Activated naive CD4-positive, alpha-beta T cell treated with anti-CD3 and anti-CD28 coated beads, Interleukin-2, amount 10 ng/mL, durations not matched to agents 7 days and 5 days (primary cell): ENCODE data around the gene FAM111A.
"Not testable (repeated sequence)": the region's sequence is repeated elsewhere in the genome, so short reads cannot be mapped to it uniquely, and the experiment has no call there.

Experiments
- CTCF ChIA-PET: fragments of 350-600 bp; sonication (Branson Sonifier 250); formaldehyde crosslinking; loops from one replicate; lab custom pipeline; 2021; ENCODE audit warnings: antibody characterized with exemption; lab: Charles Lee
- DNase-seq: peaks from one replicate; pipeline ENCODE4 v3.0.0-alpha.2; 2020
- H3K27ac Mint-ChIP-seq: one replicate; pipeline ENCODE4 v1.8.0; 2021; ENCODE audit warnings: mild to moderate bottlenecking, moderate library complexity, mixed read lengths
- H3K27me3 Mint-ChIP-seq: one replicate; pipeline ENCODE4 v1.8.0; 2021; ENCODE audit warnings: mild to moderate bottlenecking, mixed read lengths
- H3K36me3 Mint-ChIP-seq: one replicate; pipeline ENCODE4 v1.8.0; 2021; ENCODE audit warnings: mixed read lengths
- H3K4me1 Mint-ChIP-seq: one replicate; pipeline ENCODE4 v1.8.0; 2021; ENCODE audit warnings: mixed read lengths
- H3K4me3 Mint-ChIP-seq: one replicate; pipeline ENCODE4 v1.8.0; 2021; ENCODE audit warnings: mild to moderate bottlenecking, moderate library complexity, mixed read lengths
- H3K9me3 Mint-ChIP-seq: one replicate; pipeline ENCODE4 v1.8.0; 2021; ENCODE audit warnings: mixed read lengths

Gene FAM111A

GRCh38 chr11:59115553-59115952 is 27.1 kb upstream of the FAM111A start:
- Mint-ChIP-seq H3K27ac (no peak overlapping the region), H3K27me3 (no peaks in the 10 kb centered on the region), H3K36me3 (peaks cover 90% of the 10 kb centered on the region), H3K4me3 (no peak overlapping the region), H3K9me3 (peaks cover 29% of the 10 kb centered on the region), H3K4me1 (peaks cover 20% of the 10 kb centered on the region)
- CTCF ChIA-PET: no interaction called here
- no peak for DNase-seq

- H3K9me3 Mint-ChIP-seq: peaks cover 29% of the 10 kb centered on the region
- H3K4me3 Mint-ChIP-seq: no peak overlapping the region
- no peaks in the 10 kb centered on the region for H3K27me3 Mint-ChIP-seq
- H3K36me3 Mint-ChIP-seq: peaks cover 86% of the 10 kb centered on the region
- H3K27ac Mint-ChIP-seq: no peak overlapping the region
- CTCF ChIA-PET: no interaction called here
- H3K4me1 Mint-ChIP-seq: peaks cover 5% of the 10 kb centered on the region
- DNase-seq: no peak
Measured at GRCh38 chr11:59117774-59118173, 24.9 kb upstream of the FAM111A start.

GRCh38 chr11:59119826-59120225 is 22.8 kb upstream of the FAM111A start:
- no peak for DNase-seq
- peaks cover 40% of the 10 kb centered on the region for H3K9me3 Mint-ChIP-seq
- H3K4me3 Mint-ChIP-seq: no peak overlapping the region
- no peaks in the 10 kb centered on the region for H3K27me3 Mint-ChIP-seq
- H3K4me1 Mint-ChIP-seq: no peaks in the 10 kb centered on the region
- peaks cover 82% of the 10 kb centered on the region for H3K36me3 Mint-ChIP-seq
- H3K27ac Mint-ChIP-seq: no peak overlapping the region
- CTCF ChIA-PET: interaction anchor here (1.7 kb wide), 1 partner anchor 13 kb away, joined by 3 read pairs; no protein-coding TSS in a partner anchor

GRCh38 chr11:59135648-59136461 is 6.8 kb upstream of the FAM111A start:
- Mint-ChIP-seq H3K4me1 (peaks cover 17% of the 10 kb centered on the region), H3K4me3 (no peak overlapping the region), H3K27me3 (no peaks in the 10 kb centered on the region), H3K36me3 (peaks cover 45% of the 10 kb centered on the region), H3K9me3 (peaks cover 22% of the 10 kb centered on the region), H3K27ac (no peak overlapping the region)
- CTCF ChIA-PET: interaction anchor here (0.7 to 3.2 kb wide), 21 partner anchors 8 to 425 kb away, joined by 3 to 31 read pairs (median 5); partner anchors contain the start of genes FAM111B and GLYATL1
- peak; percentile 92 for DNase-seq

GRCh38 chr11:59136551-59136950 is 6.1 kb upstream of the FAM111A start:
- Mint-ChIP-seq H3K4me1 (peaks cover 24% of the 10 kb centered on the region), H3K36me3 (peaks cover 40% of the 10 kb centered on the region), H3K9me3 (peaks cover 16% of the 10 kb centered on the region)
- H3K27me3 Mint-ChIP-seq, DNase-seq, H3K27ac Mint-ChIP-seq, H3K4me3 Mint-ChIP-seq: not testable (repeated sequence)
- CTCF ChIA-PET: interaction anchor here (1.1 to 3.2 kb wide), 17 partner anchors 8 to 424 kb away, joined by 3 to 31 read pairs (median 6); partner anchors contain the start of genes FAM111B and GLYATL1

GRCh38 chr11:59137190-59137589 is 5.5 kb upstream of the FAM111A start:
- CTCF ChIA-PET: interaction anchor here (0.6 to 3.2 kb wide), 2 partner anchors 14 to 20 kb away, joined by 3 to 31 read pairs; no protein-coding TSS in a partner anchor
- Mint-ChIP-seq H3K27me3 (no peaks in the 10 kb centered on the region), H3K9me3 (peaks cover 10% of the 10 kb centered on the region), H3K4me1 (peaks cover 30% of the 10 kb centered on the region), H3K4me3 (no peak overlapping the region), H3K36me3 (peaks cover 33% of the 10 kb centered on the region), H3K27ac (no peak overlapping the region)
- no peak for DNase-seq

GRCh38 chr11:59138643-59139042 is 4.0 kb upstream of the FAM111A start:
- Mint-ChIP-seq H3K9me3 (no peaks in the 10 kb centered on the region), H3K4me3 (no peak overlapping the region), H3K27ac (no peak overlapping the region), H3K36me3 (peaks cover 20% of the 10 kb centered on the region), H3K4me1 (peaks cover 40% of the 10 kb centered on the region), H3K27me3 (no peaks in the 10 kb centered on the region)
- no peak for DNase-seq
- CTCF ChIA-PET: interaction anchor here (0.8 to 1.0 kb wide), 2 partner anchors 19 to 80 kb away, joined by 3 to 4 read pairs; no protein-coding TSS in a partner anchor

GRCh38 chr11:59141191-59141590 is 1.5 kb upstream of the FAM111A start:
- Mint-ChIP-seq H3K27me3 (no peaks in the 10 kb centered on the region), H3K4me3 (peak overlapping the region; percentile 90), H3K27ac (peak overlapping the region; percentile 97), H3K9me3 (no peaks in the 10 kb centered on the region), H3K4me1 (peaks cover 49% of the 10 kb centered on the region), H3K36me3 (peaks cover 17% of the 10 kb centered on the region)
- CTCF ChIA-PET: interaction anchor here (1.2 to 9.6 kb wide), 2 partner anchors 15 to 45 kb away, joined by 3 to 113 read pairs; no protein-coding TSS in a partner anchor
- DNase-seq: no peak

GRCh38 chr11:59141673-59142460 is 789 bp upstream of the FAM111A start:
- Mint-ChIP-seq H3K9me3 (no peaks in the 10 kb centered on the region), H3K36me3 (peaks cover 24% of the 10 kb centered on the region), H3K27me3 (no peaks in the 10 kb centered on the region), H3K4me1 (peaks cover 54% of the 10 kb centered on the region), H3K4me3 (peak overlapping the region; percentile 90), H3K27ac (peak overlapping the region; percentile 97)
- CTCF ChIA-PET: interaction anchor here (1.0 to 9.6 kb wide), 7 partner anchors 11 to 46 kb away, joined by 3 to 113 read pairs (median 4); partner anchors contain the start of genes DTX4 and FAM111B
- DNase-seq: no peak

GRCh38 chr11:59144096-59144495 is 1.4 kb downstream of the FAM111A start:
- Mint-ChIP-seq H3K27ac (peak overlapping the region; percentile 97), H3K4me1 (peaks cover 76% of the 10 kb centered on the region), H3K27me3 (no peaks in the 10 kb centered on the region), H3K9me3 (no peaks in the 10 kb centered on the region), H3K36me3 (peaks cover 39% of the 10 kb centered on the region), H3K4me3 (peak overlapping the region; percentile 90)
- DNase-seq: no peak
- CTCF ChIA-PET: interaction anchor here (1.0 to 9.6 kb wide), 7 partner anchors 9 to 86 kb away, joined by 3 to 113 read pairs (median 4); no protein-coding TSS in a partner anchor

GRCh38 chr11:59144579-59145345 is 2.1 kb downstream of the FAM111A start:
- peaks cover 82% of the 10 kb centered on the region for H3K4me1 Mint-ChIP-seq
- no peaks in the 10 kb centered on the region for H3K27me3 Mint-ChIP-seq
- peak overlapping the region; percentile 97 for H3K27ac Mint-ChIP-seq
- DNase-seq: peak; percentile 88
- H3K9me3 Mint-ChIP-seq: no peaks in the 10 kb centered on the region
- CTCF ChIA-PET: interaction anchor here (1.0 to 9.6 kb wide), 7 partner anchors 9 to 86 kb away, joined by 3 to 113 read pairs (median 4); no protein-coding TSS in a partner anchor
- peak overlapping the region; percentile 90 for H3K4me3 Mint-ChIP-seq
- peaks cover 43% of the 10 kb centered on the region for H3K36me3 Mint-ChIP-seq

- no peak for DNase-seq
- no peaks in the 10 kb centered on the region for H3K27me3 Mint-ChIP-seq
- H3K4me3 Mint-ChIP-seq: peak overlapping the region; percentile 90
- CTCF ChIA-PET: interaction anchor here (1.5 to 9.6 kb wide), 3 partner anchors 11 to 87 kb away, joined by 3 to 113 read pairs (median 4); no protein-coding TSS in a partner anchor
- peak overlapping the region; percentile 97 for H3K27ac Mint-ChIP-seq
- H3K9me3 Mint-ChIP-seq: no peaks in the 10 kb centered on the region
- H3K4me1 Mint-ChIP-seq: peaks cover 88% of the 10 kb centered on the region
- H3K36me3 Mint-ChIP-seq: peaks cover 49% of the 10 kb centered on the region
Measured at GRCh38 chr11:59145534-59145933, 2.9 kb downstream of the FAM111A start.

GRCh38 chr11:59151761-59152160 is 9.1 kb downstream of the FAM111A start:
- peaks cover 69% of the 10 kb centered on the region for H3K36me3 Mint-ChIP-seq
- no peaks in the 10 kb centered on the region for H3K27me3 Mint-ChIP-seq
- peak overlapping the region; percentile 59 for H3K4me3 Mint-ChIP-seq
- CTCF ChIA-PET: interaction anchor here (0.7 to 1.7 kb wide), 7 partner anchors 9 to 102 kb away, joined by 3 to 5 read pairs (median 3); partner anchors contain the start of gene FAM111A
- H3K9me3 Mint-ChIP-seq: no peaks in the 10 kb centered on the region
- peak overlapping the region; percentile 86 for H3K27ac Mint-ChIP-seq
- H3K4me1 Mint-ChIP-seq: peaks cover 61% of the 10 kb centered on the region
- DNase-seq: no peak
